Gastrocnemius medialis (tissue), 4 donors: ENCODE measurements around the gene EIPR1. TPM values are rescaled to one million over a fixed set of nuclear protein-coding genes. Genes with fewer than 3 reads are reported as not detected.

ENCODE experiments used
- ATAC-seq, 2 donors: fragments of 150-250 bp; one replicate each; pipeline ENCODE4 v1.9.1; 2016
- DNase-seq, 2 donors: peaks; one replicate each; pipeline ENCODE4 v3.0.0-alpha.2; 2019
- H3K27ac ChIP-seq, 4 donors: fragments of 200-600 bp; sonication (generic); 1 replicate in 1 of 4; 2 replicates in 3 of 4; pipeline ENCODE4 v1.5.1; 2016 to 2018; ENCODE audit warnings: mild to moderate bottlenecking in 2 of 4, moderate library complexity in 1 of 4
- H3K27me3 ChIP-seq, 3 donors: fragments of 200-600 bp; sonication (generic) in 2 of 3; 1 replicate in 1 of 3; 2 replicates in 2 of 3; pipeline versions ENCODE4 v1.5.1 to v1.6.0; 2016 to 2019; ENCODE audit warnings: mild to moderate bottlenecking in 1 of 3, moderate library complexity in 1 of 3
- H3K36me3 ChIP-seq, 2 donors: fragments of 200-600 bp; sonication (generic) in 1 of 2; one replicate each; pipeline ENCODE4 v1.5.1; 2017 to 2018
- H3K4me1 ChIP-seq, 2 donors: fragments of 200-600 bp; sonication (generic) in 1 of 2; one replicate each; pipeline ENCODE4 v1.5.1; 2016 to 2017; ENCODE audit warnings: mild to moderate bottlenecking in 2 of 2
- H3K4me3 ChIP-seq, 4 donors: fragments of 200-600 bp; sonication (generic) in 3 of 4; 1 replicate in 1 of 4; 2 replicates in 3 of 4; pipeline ENCODE4 v1.5.1; 2016 to 2019; ENCODE audit warnings: mild to moderate bottlenecking in 2 of 4
- H3K9me3 ChIP-seq, 3 donors: fragments of 200-600 bp; sonication (generic) in 2 of 3; 1 replicate in 1 of 3; 2 replicates in 2 of 3; pipeline ENCODE4 v1.5.1; 2016 to 2019
- POLR2A ChIP-seq, 2 donors: fragments of 450-650 bp; IDR thresholded peaks; one replicate each; pipeline ENCODE4 v1.6.1; 2017; ENCODE audit warnings: antibody characterized with exemption in 2 of 2, mild to moderate bottlenecking in 2 of 2, moderate library complexity in 2 of 2
- in situ Hi-C, 4 donors: fragments of 200-750 bp; cut with MboI; loops; one replicate each; pipeline versions ENCODE4 v1.15.0 to v1.8.0; 2017; ENCODE audit warnings: low sequenced_read_pairs in 4 of 4
- intact Hi-C: fragments of 100-400 bp; cut with DNase I; formaldehyde crosslinking; loops from one replicate; pipeline ENCODE4 v1.15.1; 2023; ENCODE audit warnings: low total_unique reads
- total RNA-seq, 4 donors: library from RNA; depleted of rRNA; stranded (reverse); fragments of >200 nt; gene quantifications; one replicate each; pipeline versions ENCODE4 v1.1.0 to v1.2.3, GENCODE V29; 2016
- TF ChIP-seq, protein P1 (sequence below), 5 experiments: fragments of 450-650 bp in 3 of 5; fragments of 200-600 bp in 2 of 5; sonication (generic) in 2 of 5; IDR thresholded peaks in 4 of 5; conservative IDR thresholded peaks in 1 of 5; 1 replicate in 4 of 5; 2 replicates in 1 of 5; pipeline ENCODE4 v1.5.1; 2016 to 2019; ENCODE audit warnings: antibody characterized with exemption in 5 of 5, mild to moderate bottlenecking in 3 of 5, moderate library complexity in 3 of 5

The EIPR1 gene
- total RNA-seq, 4 donors from 2014 or later: 23.2 to 30.5 (median 24.4) TPM

DNA sequence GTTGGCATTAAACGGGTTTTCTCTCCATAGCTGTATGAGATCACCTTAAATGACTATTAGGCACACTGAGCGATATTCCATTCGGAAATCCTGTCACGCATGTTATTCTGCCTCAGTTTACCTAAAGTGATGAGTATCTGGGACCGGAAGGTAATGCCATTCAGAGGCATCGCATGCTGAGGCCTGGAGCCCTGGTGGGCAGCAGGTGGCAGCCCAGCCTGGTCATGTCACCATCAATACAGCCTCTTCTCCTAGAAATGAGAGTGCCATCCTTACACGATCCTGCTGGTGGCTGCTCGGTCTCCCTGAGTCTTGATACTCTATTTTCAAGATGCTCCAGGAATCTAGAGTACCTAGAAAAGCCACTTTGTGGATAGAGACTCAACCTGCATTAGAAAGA is 119.8 kb downstream of the EIPR1 start:
- Histone ChIP-seq H3K27ac (no peak overlapping the region), H3K36me3 (no peaks in the 10 kb centered on the region), H3K4me3 (no peak overlapping the region), H3K27me3 (no peaks in the 10 kb centered on the region), H3K9me3 (no peaks in the 10 kb centered on the region), H3K4me1 (no peaks in the 10 kb centered on the region)
- intact Hi-C loops: no loop called here
- ATAC-seq (no peak), DNase-seq (no peak)
- TF ChIP-seq, protein P1, sequence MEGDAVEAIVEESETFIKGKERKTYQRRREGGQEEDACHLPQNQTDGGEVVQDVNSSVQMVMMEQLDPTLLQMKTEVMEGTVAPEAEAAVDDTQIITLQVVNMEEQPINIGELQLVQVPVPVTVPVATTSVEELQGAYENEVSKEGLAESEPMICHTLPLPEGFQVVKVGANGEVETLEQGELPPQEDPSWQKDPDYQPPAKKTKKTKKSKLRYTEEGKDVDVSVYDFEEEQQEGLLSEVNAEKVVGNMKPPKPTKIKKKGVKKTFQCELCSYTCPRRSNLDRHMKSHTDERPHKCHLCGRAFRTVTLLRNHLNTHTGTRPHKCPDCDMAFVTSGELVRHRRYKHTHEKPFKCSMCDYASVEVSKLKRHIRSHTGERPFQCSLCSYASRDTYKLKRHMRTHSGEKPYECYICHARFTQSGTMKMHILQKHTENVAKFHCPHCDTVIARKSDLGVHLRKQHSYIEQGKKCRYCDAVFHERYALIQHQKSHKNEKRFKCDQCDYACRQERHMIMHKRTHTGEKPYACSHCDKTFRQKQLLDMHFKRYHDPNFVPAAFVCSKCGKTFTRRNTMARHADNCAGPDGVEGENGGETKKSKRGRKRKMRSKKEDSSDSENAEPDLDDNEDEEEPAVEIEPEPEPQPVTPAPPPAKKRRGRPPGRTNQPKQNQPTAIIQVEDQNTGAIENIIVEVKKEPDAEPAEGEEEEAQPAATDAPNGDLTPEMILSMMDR (IDR thresholded peaks at IDR 0.05 in 4 of 5, conservative IDR thresholded peaks at IDR 0.05 in 1 of 5): no peak
- TF ChIP-seq POLR2A (IDR thresholded peaks at IDR 0.05): no peak
- in situ Hi-C loops: no loop called here

DNA sequence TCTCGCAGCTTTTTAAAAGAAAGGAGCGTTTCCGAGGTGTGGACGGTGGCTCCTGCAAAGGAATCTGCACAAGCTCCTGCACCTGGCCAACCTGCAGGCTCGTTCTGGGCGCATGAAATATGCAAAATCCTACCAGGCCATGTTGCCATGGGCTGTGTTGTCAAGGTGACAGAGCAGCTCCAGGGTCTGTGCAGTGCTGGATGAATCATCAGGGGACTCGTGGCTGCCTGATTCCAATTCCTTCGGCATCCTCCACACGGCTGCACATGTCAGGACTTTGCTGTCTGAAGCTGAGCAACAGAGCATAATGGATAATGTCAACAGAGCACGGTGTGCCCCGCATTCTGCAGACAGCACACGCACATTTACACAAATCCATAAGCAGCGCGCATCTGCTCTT is 120.5 kb downstream of the EIPR1 start:
- Histone ChIP-seq H3K27ac (no peak overlapping the region), H3K36me3 (no peaks in the 10 kb centered on the region), H3K9me3 (no peaks in the 10 kb centered on the region), H3K4me3 (no peak overlapping the region), H3K4me1 (no peaks in the 10 kb centered on the region), H3K27me3 (no peaks in the 10 kb centered on the region)
- intact Hi-C loops (no loop called here), in situ Hi-C loops (no loop called here)
- no peak for TF ChIP-seq POLR2A (IDR thresholded peaks at IDR 0.05)
- TF ChIP-seq, protein P1 (IDR thresholded peaks at IDR 0.05 in 4 of 5, conservative IDR thresholded peaks at IDR 0.05 in 1 of 5): no peak
- DNase-seq: no peak
- ATAC-seq: no peak

DNA sequence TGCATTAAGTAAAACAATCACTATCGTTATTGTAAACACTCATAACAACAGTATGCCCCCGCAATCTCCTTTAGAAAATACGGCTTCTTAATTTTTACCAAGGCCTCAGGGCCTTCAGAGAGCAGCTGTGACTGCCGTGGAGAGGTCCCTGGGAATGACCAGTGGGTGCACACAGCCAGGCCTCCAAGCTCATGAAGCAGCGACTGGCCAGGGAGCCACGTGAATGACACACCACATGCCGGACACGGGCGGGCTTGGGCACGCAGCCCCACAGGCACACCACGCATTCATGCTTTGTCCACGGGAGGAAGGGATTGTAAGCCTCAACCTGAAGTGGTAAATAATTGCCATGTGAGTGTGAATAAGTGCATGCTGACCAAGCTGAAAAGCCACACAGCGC is 121.0 kb downstream of the EIPR1 start:
- Histone ChIP-seq H3K27me3 (no peaks in the 10 kb centered on the region), H3K27ac (no peak overlapping the region), H3K4me3 (no peak overlapping the region), H3K9me3 (no peaks in the 10 kb centered on the region), H3K36me3 (no peaks in the 10 kb centered on the region), H3K4me1 (no peaks in the 10 kb centered on the region)
- intact Hi-C loops (no loop called here), in situ Hi-C loops (no loop called here)
- no peak for ATAC-seq
- TF ChIP-seq, protein P1 (IDR thresholded peaks at IDR 0.05 in 4 of 5, conservative IDR thresholded peaks at IDR 0.05 in 1 of 5): no peak
- DNase-seq: no peak

DNA sequence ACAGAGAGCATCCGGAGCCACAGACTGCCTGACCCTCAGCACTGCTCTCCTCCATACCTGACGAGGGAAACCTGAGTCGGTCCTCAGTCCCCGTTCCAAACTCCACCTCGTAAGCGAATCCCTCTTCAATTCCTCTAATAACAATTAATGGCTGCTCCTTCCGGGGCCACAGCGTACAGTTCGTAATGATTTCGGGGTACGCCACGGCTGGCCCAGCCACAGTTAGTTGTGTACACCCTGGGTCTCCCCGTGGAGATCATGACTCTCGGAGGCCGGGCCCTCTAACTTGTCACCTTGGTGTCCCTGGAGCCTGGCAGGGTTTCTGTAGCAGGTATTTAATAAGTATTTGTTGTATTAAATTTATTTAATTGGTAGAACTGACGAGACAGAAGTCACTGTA is 121.5 kb downstream of the EIPR1 start:
- Histone ChIP-seq H3K27ac (no peak overlapping the region), H3K36me3 (no peaks in the 10 kb centered on the region), H3K27me3 (no peaks in the 10 kb centered on the region), H3K9me3 (no peaks in the 10 kb centered on the region), H3K4me3 (no peak overlapping the region), H3K4me1 (no peaks in the 10 kb centered on the region)
- DNase-seq: no peak
- no peak for ATAC-seq
- TF ChIP-seq POLR2A (IDR thresholded peaks at IDR 0.05): no peak
- TF ChIP-seq, protein P1 (IDR thresholded peaks at IDR 0.05 in 4 of 5, conservative IDR thresholded peaks at IDR 0.05 in 1 of 5): no peak
- in situ Hi-C loops: no loop called here
- intact Hi-C loops: no loop called here

DNA sequence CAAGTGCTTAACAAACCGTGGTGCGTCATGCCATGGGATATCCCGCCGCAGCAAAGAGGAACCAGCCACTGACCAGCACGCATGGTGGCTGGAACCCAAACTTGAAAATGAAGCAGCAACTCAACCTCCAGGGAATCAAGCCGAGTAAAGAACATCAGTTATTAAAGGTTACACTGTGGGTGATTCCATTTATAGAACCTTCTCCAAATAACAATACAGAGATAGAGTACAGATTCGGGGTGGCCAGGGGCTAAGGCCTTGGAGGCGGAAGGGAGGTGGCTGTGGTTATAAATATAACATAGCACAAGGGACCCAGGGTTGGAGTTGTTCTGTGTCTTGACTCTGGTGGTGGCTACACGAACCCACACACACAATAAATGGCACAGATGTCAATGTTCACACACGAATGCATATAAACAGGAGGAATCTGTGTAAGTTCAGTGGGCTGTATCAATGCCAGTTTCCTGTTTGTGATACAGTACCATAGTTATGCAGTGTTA is 123.1 kb downstream of the EIPR1 start:
- intact Hi-C loops (no loop called here), in situ Hi-C loops (no loop called here)

More for the DNA sequence above, 123.1 kb downstream of the EIPR1 start:
- DNase-seq (no peak), ATAC-seq (no peak)
- Histone ChIP-seq H3K9me3 (no peaks in the 10 kb centered on the region), H3K4me1 (no peaks in the 10 kb centered on the region), H3K27me3 (no peaks in the 10 kb centered on the region), H3K4me3 (no peak overlapping the region), H3K36me3 (no peaks in the 10 kb centered on the region), H3K27ac (no peak overlapping the region)
- TF ChIP-seq, protein P1 (IDR thresholded peaks at IDR 0.05 in 4 of 5, conservative IDR thresholded peaks at IDR 0.05 in 1 of 5): no peak
